Occipital lobe (tissue), 2 donors: Measurements from ENCODE around the gene FAM72C. TPM values are rescaled to one million over a fixed set of nuclear protein-coding genes. Genes with fewer than 3 reads are reported as not detected.
"Not testable (repeated sequence)": the region's sequence is repeated elsewhere in the genome, so short reads cannot be mapped to it uniquely, and the experiment has no call there.

ENCODE experiments used
- DNase-seq: peaks from one replicate; lab custom pipeline; 2025; lab: John Stamatoyannopoulos, UW
- total RNA-seq: library from RNA; depleted of rRNA; stranded (reverse); fragments of >200 nt; gene quantifications from one replicate; pipeline ENCODE4 v1.2.3, GENCODE V29; 2014

The FAM72C gene
- total RNA-seq = 0.16 TPM

GRCh38 chr1:143971924-143972700 lies at the start of gene FAM72C:
Gene FAM72C, minus strand, starts transcription at chr1:143971986. Its CDS starts 845 bp downstream, at chr1:143971141.
- not testable (repeated sequence) for DNase-seq

- DNase-seq = not testable (repeated sequence)
Observed at GRCh38 chr1:144020001-144020738, 48.4 kb upstream of the FAM72C start.

GRCh38 chr1:144019101-144019500 lies 47.3 kb upstream of the FAM72C start:
- not testable (repeated sequence) for DNase-seq

GRCh38 chr1:144015180-144015966 lies 43.6 kb upstream of the FAM72C start:
- not testable (repeated sequence) for DNase-seq

GRCh38 chr1:144014528-144014927 lies 42.7 kb upstream of the FAM72C start:
- not testable (repeated sequence) for DNase-seq

GRCh38 chr1:144014121-144014520 lies 42.3 kb upstream of the FAM72C start:
- not testable (repeated sequence) for DNase-seq

- not testable (repeated sequence) for DNase-seq
Observed at GRCh38 chr1:144012168-144012733, 40.5 kb upstream of the FAM72C start.

GRCh38 chr1:144009410-144009809 lies 37.6 kb upstream of the FAM72C start:
- DNase-seq = not testable (repeated sequence)

- not testable (repeated sequence) for DNase-seq
Observed at GRCh38 chr1:144004259-144004658, 32.5 kb upstream of the FAM72C start.

GRCh38 chr1:144003306-144004029 lies 31.7 kb upstream of the FAM72C start:
- DNase-seq = not testable (repeated sequence)

- DNase-seq = not testable (repeated sequence)
Observed at GRCh38 chr1:144002141-144002881, 30.5 kb upstream of the FAM72C start.

- DNase-seq = not testable (repeated sequence)
Observed at GRCh38 chr1:144001077-144001476, 29.3 kb upstream of the FAM72C start.

GRCh38 chr1:143996020-143996419 lies 24.2 kb upstream of the FAM72C start:
- DNase-seq = not testable (repeated sequence)

- not testable (repeated sequence) for DNase-seq
Observed at GRCh38 chr1:143993301-143993907, 21.6 kb upstream of the FAM72C start.

- DNase-seq = not testable (repeated sequence)
Observed at GRCh38 chr1:143990699-143991098, 18.9 kb upstream of the FAM72C start.

GRCh38 chr1:143989719-143990118 lies 17.9 kb upstream of the FAM72C start:
- not testable (repeated sequence) for DNase-seq

- DNase-seq = not testable (repeated sequence)
Observed at GRCh38 chr1:143989427-143989712, 17.6 kb upstream of the FAM72C start.

- DNase-seq = not testable (repeated sequence)
Observed at GRCh38 chr1:143988602-143989426, 17.0 kb upstream of the FAM72C start.

GRCh38 chr1:143987868-143988267 lies 16.1 kb upstream of the FAM72C start:
- DNase-seq = not testable (repeated sequence)
